Panc1 (cell line): ENCODE results near the gene ZSWIM3.

Experiments
- CTCF ChIP-seq: fragments of 450-650 bp; IDR thresholded peaks from 2 replicates; pipeline ENCODE4 v1.5.1; 2017; ENCODE audit warnings: mild to moderate bottlenecking
- REST ChIP-seq, 2 experiments: IDR thresholded peaks; 2 replicates each; pipeline ENCODE4 v1.6.1; 2011 to 2012; ENCODE audit warnings: low read depth in 2 of 2, control low read depth in 1 of 2, low read length in 1 of 2, mild to moderate bottlenecking in 1 of 2, moderate library complexity in 1 of 2; ENCODE audit not compliant: insufficient read depth in 1 of 2

- TF ChIP-seq CTCF (no peak), REST (IDR thresholded peaks at IDR 0.05; ENCODE audit: insufficient read depth in 1 of 2, low read depth in 2 of 2, low read length in 1 of 2) (no peak)
Observed at GRCh38 chr20:45816951-45817350, 40.5 kb upstream of the ZSWIM3 start.
